MCF 10A (cell line): ENCODE measurements around the gene HEXIM1. TPM values are rescaled to one million over a fixed set of nuclear protein-coding genes. Genes with fewer than 3 reads are reported as not detected.
A peak's percentile ranks its signal among the peaks of the same experiment; 100 is the strongest.

Source experiments
- BruUV-seq: library from RNA; stranded (reverse); fragments of 400-500 nt; replicated peaks from 2 replicates; lab custom pipeline; 2021; lab: Mats Ljungman, UMichigan
- CTCF ChIA-PET: fragments of 300-600 bp; sonication (Branson Sonifier 250); formaldehyde crosslinking; extraction: SDS; loops from one replicate; lab custom pipeline; 2021; ENCODE audit warnings: antibody characterized with exemption, inconsistent platforms; lab: Yijun Ruan, JAX
- POLR2A ChIA-PET: fragments of 300-600, 350-650 bp; sonication (Branson Sonifier 250); formaldehyde crosslinking; extraction: SDS; loops from one replicate; lab custom pipeline; 2020; ENCODE audit warnings: antibody characterized with exemption, inconsistent platforms; lab: Yijun Ruan, JAX
- DNase-seq: peaks from one replicate; pipeline ENCODE4 v3.0.0-alpha.2; 2018; ENCODE audit not compliant: unreplicated experiment
- H3K27ac Mint-ChIP-seq: one replicate; pipeline ENCODE4 v1.8.0; 2022; ENCODE audit warnings: mild to moderate bottlenecking, low read depth, mixed read lengths; ENCODE audit not compliant: unreplicated experiment
- H3K27me3 Mint-ChIP-seq: one replicate; pipeline ENCODE4 v1.8.0; 2022; ENCODE audit warnings: mixed read lengths; ENCODE audit not compliant: insufficient read depth, unreplicated experiment
- H3K36me3 Mint-ChIP-seq: one replicate; pipeline ENCODE4 v1.8.0; 2022; ENCODE audit warnings: mild to moderate bottlenecking, moderate library complexity, mixed read lengths; ENCODE audit not compliant: insufficient read depth, unreplicated experiment
- H3K4me1 Mint-ChIP-seq: one replicate; pipeline ENCODE4 v1.8.0; 2022; ENCODE audit warnings: mixed read lengths; ENCODE audit not compliant: insufficient read depth, unreplicated experiment
- H3K4me3 Mint-ChIP-seq: one replicate; pipeline ENCODE4 v1.8.0; 2022; ENCODE audit warnings: mild to moderate bottlenecking, moderate library complexity, mixed read lengths; ENCODE audit not compliant: unreplicated experiment
- H3K9me3 Mint-ChIP-seq: one replicate; pipeline ENCODE4 v1.8.0; 2022; ENCODE audit warnings: mixed read lengths; ENCODE audit not compliant: unreplicated experiment
- CTCF ChIP-seq: fragments of 200-600 bp; IDR thresholded peaks from one replicate; pipeline ENCODE4 v1.8.0; 2022; ENCODE audit warnings: antibody characterized with exemption, mild to moderate bottlenecking; ENCODE audit not compliant: unreplicated experiment
- intact Hi-C: fragments of 100-400 bp; cut with micrococcal nuclease; formaldehyde crosslinking; loops from 2 replicates; pipeline ENCODE4 v1.14.1; 2022
- total RNA-seq: library from RNA; stranded (reverse); gene quantifications from 2 replicates; pipeline ENCODE4 v1.2.3, GENCODE V29; 2022

The HEXIM1 gene
- total RNA-seq, 1 experiment from 2014 or later: 26.7 TPM

- TF ChIP-seq CTCF: no peak
- POLR2A ChIA-PET: interaction anchor here (0.6 to 7.3 kb wide), 21 partner anchors 9 to 218 kb away, joined by 3 to 54 read pairs (median 4); partner anchors contain the start of genes DCAKD, EFTUD2, HEXIM1 and NMT1
- Mint-ChIP-seq H3K9me3 (no peaks in the 10 kb centered on the region), H3K27ac (peak overlapping the region; percentile 80), H3K4me3 (peak overlapping the region; percentile 6), H3K27me3 (no peaks in the 10 kb centered on the region), H3K36me3 (peaks cover 87% of the 10 kb centered on the region), H3K4me1 (peaks cover 26% of the 10 kb centered on the region)
- BruUV-seq: no TSS peak
- DNase-seq: peak; percentile 40
- CTCF ChIA-PET: interaction anchor here (0.8 to 3.1 kb wide), 10 partner anchors 28 to 189 kb away, joined by 3 to 16 read pairs (median 3); partner anchors contain the start of gene ACBD4
- intact Hi-C loops: loop anchor here (2.0 kb wide), 1 partner anchor 23 kb away; no protein-coding TSS in a partner anchor
Measured at GRCh38 chr17:45101883-45102811, 46.1 kb upstream of the HEXIM1 start.

DNA sequence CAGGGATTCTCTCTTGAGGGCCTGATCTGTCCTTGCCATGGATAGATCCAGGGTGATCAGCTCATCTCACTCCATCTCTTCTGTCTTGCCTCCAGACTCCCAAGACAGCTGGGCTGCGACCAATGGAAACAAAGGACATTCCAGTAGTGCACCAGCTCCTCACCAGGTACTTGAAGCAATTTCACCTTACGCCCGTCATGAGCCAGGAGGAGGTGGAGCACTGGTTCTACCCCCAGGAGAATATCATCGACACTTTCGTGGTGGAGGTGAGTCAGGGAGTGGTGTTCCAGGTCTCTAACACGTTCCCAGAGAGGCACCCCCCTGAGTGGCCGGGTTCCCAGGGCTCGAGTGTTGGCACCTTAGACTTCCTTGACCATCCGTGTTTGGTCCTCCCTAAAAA, 45.4 kb upstream of the HEXIM1 start:
- ChIA-PET CTCF (interaction anchor here (0.6 to 3.1 kb wide), 10 partner anchors 15 to 188 kb away, joined by 3 to 16 read pairs (median 3); partner anchors contain the start of gene ACBD4), POLR2A (interaction anchor here (0.6 to 7.3 kb wide), 16 partner anchors 9 to 219 kb away, joined by 3 to 54 read pairs (median 4); partner anchors contain the start of genes DCAKD, EFTUD2, HEXIM1 and NMT1)
- no peak for TF ChIP-seq CTCF
- Mint-ChIP-seq H3K4me1 (peaks cover 26% of the 10 kb centered on the region), H3K27ac (peak overlapping the region; percentile 80), H3K36me3 (peaks cover 87% of the 10 kb centered on the region), H3K4me3 (peak overlapping the region; percentile 6), H3K27me3 (no peaks in the 10 kb centered on the region), H3K9me3 (no peaks in the 10 kb centered on the region)
- intact Hi-C loops: loop anchor here (2.0 kb wide), 1 partner anchor 22 kb away; no protein-coding TSS in a partner anchor
- DNase-seq: no peak
- BruUV-seq: no TSS peak

DNA sequence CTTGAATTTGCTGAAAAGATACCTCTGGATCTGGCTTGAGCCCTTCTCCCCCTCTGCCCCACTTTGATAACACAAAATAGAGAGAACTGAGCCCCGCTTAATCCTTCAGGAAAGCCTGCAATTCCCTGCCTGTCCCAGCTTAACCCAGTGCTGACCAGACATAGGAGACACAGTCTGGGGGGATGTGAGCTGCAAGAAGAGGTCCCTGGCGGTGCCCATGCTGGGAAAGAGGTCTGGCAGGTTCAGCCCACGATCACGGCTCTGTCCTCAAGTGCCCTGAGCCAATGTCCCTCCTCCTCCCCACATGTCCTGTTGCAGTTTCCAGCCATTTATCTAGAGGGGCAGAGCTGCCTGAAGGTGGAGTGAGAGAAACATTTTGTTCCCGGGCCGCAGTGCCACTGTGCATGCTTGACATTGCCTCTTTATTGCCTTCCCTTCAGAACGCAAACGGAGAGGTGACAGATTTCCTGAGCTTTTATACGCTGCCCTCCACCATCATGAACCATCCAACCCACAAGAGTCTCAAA, 44.9 kb upstream of the HEXIM1 start:
- peak overlapping the region; percentile 6 for H3K4me3 Mint-ChIP-seq
- intact Hi-C loops: loop anchor here (2.0 kb wide), 1 partner anchor 21 kb away; no protein-coding TSS in a partner anchor
- H3K27me3 Mint-ChIP-seq: no peaks in the 10 kb centered on the region
- CTCF ChIA-PET: interaction anchor here (0.6 to 3.1 kb wide), 10 partner anchors 15 to 184 kb away, joined by 3 to 16 read pairs (median 3); partner anchors contain the start of gene ACBD4
- no peak for TF ChIP-seq CTCF
- BruUV-seq: no TSS peak
- POLR2A ChIA-PET: interaction anchor here (0.7 to 7.3 kb wide), 10 partner anchors 10 to 205 kb away, joined by 3 to 54 read pairs (median 10); partner anchors contain the start of genes DCAKD, EFTUD2 and NMT1
- no peaks in the 10 kb centered on the region for H3K9me3 Mint-ChIP-seq
- peaks cover 26% of the 10 kb centered on the region for H3K4me1 Mint-ChIP-seq
- no peak for DNase-seq
- H3K27ac Mint-ChIP-seq: peak overlapping the region; percentile 80
- H3K36me3 Mint-ChIP-seq: peaks cover 92% of the 10 kb centered on the region
